ENCODE measurements around the gene ADARB2. TPM values are rescaled to one million over a fixed set of nuclear protein-coding genes. Genes with fewer than 3 reads are reported as not detected.

Gene ADARB2
- polyA plus RNA-seq, 1 of the 3 experiments (the other 2 are of a cell fraction) = not detected

- H3K4me1 ChIP-seq (ENCODE audit: control insufficient read depth in 1 of 2, insufficient read depth in 2 of 2, low read depth in 1 of 2, low read length in 1 of 2) = peaks cover 0 to 8% of the 10 kb centered on the region in 2 experiments; a peak in 1 of 4 replicates
- H4K20me1 ChIP-seq (ENCODE audit: insufficient read depth) = no peaks in the 10 kb centered on the region
- H3K36me3 ChIP-seq (replicated peaks in 1 of 2; ENCODE audit: control insufficient read depth in 1 of 2, insufficient read depth in 2 of 2, low read length in 1 of 2) = no peaks in the 10 kb centered on the region
- ChIA-PET CTCF (no interaction called here), POLR2A (no interaction called here)
- no peaks in the 10 kb centered on the region for H3K9me3 ChIP-seq
- H3K27me3 ChIP-seq (ENCODE audit: insufficient read depth) = no peaks in the 10 kb centered on the region
- no peak for DNase-seq
- H3F3A ChIP-seq (replicated peaks; ENCODE audit: insufficient read depth) = no peaks in the 10 kb centered on the region
- no peak overlapping the region for H3K4me2 ChIP-seq
- 50% methylated on average over 10 of the region's 14 CpGs for WGBS (ENCODE audit: low lambda C conversion rate)
- no peak overlapping the region for H3K9ac ChIP-seq
- no peak overlapping the region for H2AFZ ChIP-seq (ENCODE audit: low read depth)
- H3K9me2 ChIP-seq = no peaks in the 10 kb centered on the region
- no peak for TF ChIP-seq JUND (IDR thresholded peaks at IDR 0.05)
- no peak for TF ChIP-seq SMC3 (IDR thresholded peaks at IDR 0.05; ENCODE audit: low read depth, low read length)
- TF ChIP-seq EZH2phosphoT487 (IDR thresholded peaks at IDR 0.05; ENCODE audit: borderline replicate concordance, low read depth) = no peak
- TF ChIP-seq FOSL2 (IDR thresholded peaks at IDR 0.05; ENCODE audit: borderline replicate concordance, low read depth) = no peak
- no peak for TF ChIP-seq USF2 (IDR thresholded peaks at IDR 0.05; ENCODE audit: borderline replicate concordance, low read depth, low read length)
- TF ChIP-seq MEF2A (IDR thresholded peaks at IDR 0.05; ENCODE audit: borderline replicate concordance, low read depth) = no peak
- TF ChIP-seq TCF12 (IDR thresholded peaks at IDR 0.05) = no peak
- no peak for TF ChIP-seq RFX5 (IDR thresholded peaks at IDR 0.05; ENCODE audit: low read length)
- TF ChIP-seq MAX (IDR thresholded peaks at IDR 0.05; ENCODE audit: low read depth) = no peak
- no peak for TF ChIP-seq NFIC (IDR thresholded peaks at IDR 0.05; ENCODE audit: borderline replicate concordance)
- TF ChIP-seq IRF3 (IDR thresholded peaks at IDR 0.05; ENCODE audit: low read depth, low read length) = no peak
- no peak for TF ChIP-seq TAF1 (IDR thresholded peaks at IDR 0.05; ENCODE audit: borderline replicate concordance, low read depth, low read length)
- no peak for TF ChIP-seq ELF1 (IDR thresholded peaks at IDR 0.05)
- TF ChIP-seq CHD2 (IDR thresholded peaks at IDR 0.05; ENCODE audit: low read length, partially characterized antibody) = no peak
- no peak for TF ChIP-seq RXRA (IDR thresholded peaks at IDR 0.05; ENCODE audit: borderline replicate concordance, low read depth)
- no peak for TF ChIP-seq RCOR1 (IDR thresholded peaks at IDR 0.05; ENCODE audit: low read length)
- TF ChIP-seq REST (IDR thresholded peaks at IDR 0.05; ENCODE audit: low read depth, low read length) = no peak
- no peak overlapping the region for H3K4me3 ChIP-seq (ENCODE audit: low read depth in 2 of 2, low read length in 1 of 2)
- H3K79me2 ChIP-seq (ENCODE audit: insufficient read depth) = no peaks in the 10 kb centered on the region
- H3K27ac ChIP-seq (ENCODE audit: low read depth in 2 of 2, low read length in 1 of 2) = no peak overlapping the region
Measured at GRCh38 chr10:1559311-1559710, 178.0 kb downstream of the ADARB2 start.
